Measurements from ENCODE around the gene TRPC4. TPM values are rescaled to one million over a fixed set of nuclear protein-coding genes. Genes with fewer than 3 reads are reported as not detected.

TRPC4 gene
- total and polyA plus RNA-seq, 10 donors = 0.06 to 0.42 (median 0.15) TPM; not detected in 4

- H3K27ac ChIP-seq = no peak overlapping the region
These were observed 203.5 kb downstream of the TRPC4 start for GRCh38 chr13:37666036-37666435.

GRCh38 chr13:37665420-37665819 is 204.2 kb downstream of the TRPC4 start:
- H3K27me3 ChIP-seq (replicated peaks in 1 of 7) = no peaks in the 10 kb centered on the region
- no peaks in the 10 kb centered on the region for H3K36me3 ChIP-seq
- no peaks in the 10 kb centered on the region for H3K9me3 ChIP-seq
- no peak for TF ChIP-seq POLR2AphosphoS5 (IDR thresholded peaks at IDR 0.05)
- no peak for TF ChIP-seq POLR2A (IDR thresholded peaks at IDR 0.05)
- TF ChIP-seq, protein P1, sequence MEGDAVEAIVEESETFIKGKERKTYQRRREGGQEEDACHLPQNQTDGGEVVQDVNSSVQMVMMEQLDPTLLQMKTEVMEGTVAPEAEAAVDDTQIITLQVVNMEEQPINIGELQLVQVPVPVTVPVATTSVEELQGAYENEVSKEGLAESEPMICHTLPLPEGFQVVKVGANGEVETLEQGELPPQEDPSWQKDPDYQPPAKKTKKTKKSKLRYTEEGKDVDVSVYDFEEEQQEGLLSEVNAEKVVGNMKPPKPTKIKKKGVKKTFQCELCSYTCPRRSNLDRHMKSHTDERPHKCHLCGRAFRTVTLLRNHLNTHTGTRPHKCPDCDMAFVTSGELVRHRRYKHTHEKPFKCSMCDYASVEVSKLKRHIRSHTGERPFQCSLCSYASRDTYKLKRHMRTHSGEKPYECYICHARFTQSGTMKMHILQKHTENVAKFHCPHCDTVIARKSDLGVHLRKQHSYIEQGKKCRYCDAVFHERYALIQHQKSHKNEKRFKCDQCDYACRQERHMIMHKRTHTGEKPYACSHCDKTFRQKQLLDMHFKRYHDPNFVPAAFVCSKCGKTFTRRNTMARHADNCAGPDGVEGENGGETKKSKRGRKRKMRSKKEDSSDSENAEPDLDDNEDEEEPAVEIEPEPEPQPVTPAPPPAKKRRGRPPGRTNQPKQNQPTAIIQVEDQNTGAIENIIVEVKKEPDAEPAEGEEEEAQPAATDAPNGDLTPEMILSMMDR (IDR thresholded peaks at IDR 0.05 in 8 of 11, conservative IDR thresholded peaks at IDR 0.05 in 3 of 11) = no peak
- no peak overlapping the region for H3K4me3 ChIP-seq
- no peaks in the 10 kb centered on the region for H3K4me1 ChIP-seq
- H3K27ac ChIP-seq = no peak overlapping the region
- intact Hi-C loops (cut with DNase I; ENCODE audit: low total_unique reads) = no loop called here
- no peak for DNase-seq
- 49 to 57% (median 55%) methylated on average over 2 of the region's 2 CpGs for WGBS, 5 donors

More at GRCh38 chr13:37666036-37666435, 203.5 kb downstream of the TRPC4 start:
- no peak for TF ChIP-seq POLR2A (IDR thresholded peaks at IDR 0.05)
- TF ChIP-seq POLR2AphosphoS5 (IDR thresholded peaks at IDR 0.05) = no peak
- TF ChIP-seq, protein P1 (IDR thresholded peaks at IDR 0.05 in 8 of 11, conservative IDR thresholded peaks at IDR 0.05 in 3 of 11) = no peak
- no peak for DNase-seq
- WGBS, 5 donors = 61 to 84% (median 71%) methylated on average over 2 of the region's 2 CpGs
- Histone ChIP-seq H3K4me1 (no peaks in the 10 kb centered on the region), H3K4me3 (no peak overlapping the region), H3K27me3 (replicated peaks in 1 of 7) (no peaks in the 10 kb centered on the region), H3K36me3 (no peaks in the 10 kb centered on the region), H3K9me3 (no peaks in the 10 kb centered on the region)
- intact Hi-C loops (cut with DNase I; ENCODE audit: low total_unique reads) = no loop called here

DNA sequence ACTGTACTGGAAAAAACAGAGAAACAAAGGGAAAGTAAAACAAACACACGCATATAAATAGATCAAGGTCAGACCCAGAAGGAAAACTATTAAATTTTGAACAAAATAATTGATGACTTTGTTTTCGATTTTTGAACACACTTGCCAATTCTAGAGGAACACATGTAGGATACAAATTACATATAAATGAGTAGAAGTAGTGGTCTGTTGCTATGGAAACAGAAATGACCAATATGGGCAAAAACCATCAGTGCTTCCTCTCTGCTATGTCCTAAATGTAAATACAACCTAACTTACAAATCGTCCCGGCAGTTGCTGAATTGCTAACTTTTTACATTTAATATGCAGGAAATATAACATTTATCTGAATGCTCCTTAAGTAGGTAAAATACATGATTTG is 205.8 kb downstream of the TRPC4 start:
- Histone ChIP-seq H3K27me3 (replicated peaks in 1 of 7) (no peaks in the 10 kb centered on the region), H3K27ac (no peak overlapping the region), H3K4me1 (no peaks in the 10 kb centered on the region), H3K36me3 (no peaks in the 10 kb centered on the region), H3K4me3 (no peak overlapping the region), H3K9me3 (no peaks in the 10 kb centered on the region)
- intact Hi-C loops (cut with DNase I; ENCODE audit: low total_unique reads) = no loop called here
- no peak for DNase-seq
- TF ChIP-seq POLR2A (IDR thresholded peaks at IDR 0.05) = no peak
- TF ChIP-seq, protein P1 (IDR thresholded peaks at IDR 0.05 in 8 of 11, conservative IDR thresholded peaks at IDR 0.05 in 3 of 11) = no peak
- no peak for TF ChIP-seq POLR2AphosphoS5 (IDR thresholded peaks at IDR 0.05)
- WGBS, 5 donors = 80 to 92% (median 87%) methylated on average over 4 of the region's 4 CpGs

DNA sequence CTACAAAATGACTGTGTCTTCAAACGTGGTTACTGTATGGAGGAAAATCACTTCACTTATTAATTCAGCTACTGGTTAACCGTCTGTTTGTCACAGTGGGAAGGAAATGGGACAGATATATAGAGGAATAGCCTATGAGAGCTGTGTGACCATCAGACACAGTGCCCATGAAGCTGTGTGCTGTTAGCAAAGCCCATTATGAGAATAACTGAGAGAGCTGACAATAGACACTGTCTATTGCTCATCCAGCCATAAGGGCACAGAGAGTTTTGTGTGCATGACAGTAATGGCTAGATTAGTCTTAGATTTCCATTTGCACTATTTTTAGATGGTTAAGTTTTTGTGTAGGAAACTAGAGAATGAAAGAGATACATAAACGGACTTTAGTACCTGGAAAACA is 206.9 kb downstream of the TRPC4 start:
- Histone ChIP-seq H3K9me3 (no peaks in the 10 kb centered on the region), H3K36me3 (no peaks in the 10 kb centered on the region), H3K27ac (no peak overlapping the region), H3K4me3 (no peak overlapping the region), H3K4me1 (no peaks in the 10 kb centered on the region), H3K27me3 (replicated peaks in 1 of 7) (no peaks in the 10 kb centered on the region)
- DNase-seq = no peak
- TF ChIP-seq, protein P1 (IDR thresholded peaks at IDR 0.05 in 8 of 11, conservative IDR thresholded peaks at IDR 0.05 in 3 of 11) = no peak
- TF ChIP-seq POLR2A (IDR thresholded peaks at IDR 0.05) = no peak
- TF ChIP-seq POLR2AphosphoS5 (IDR thresholded peaks at IDR 0.05) = no peak
- intact Hi-C loops (cut with DNase I; ENCODE audit: low total_unique reads) = no loop called here
- 43 to 62% (median 54%) methylated on average over 3 of the region's 3 CpGs for WGBS, 5 donors

Data from spleen (tissue), 11 donors.